HG03280 (cell line): ENCODE measurements around the gene CLEC6A.
"Not testable (repeated sequence)": the region's sequence is repeated elsewhere in the genome, so short reads cannot be mapped to it uniquely, and the experiment has no call there.

ENCODE experiments used
- ATAC-seq: cut with Tn5 transposase; IDR thresholded peaks from one replicate; pipeline ENCODE4 v1.9.1; 2021; ENCODE audit warnings: mild to moderate bottlenecking, moderate library complexity; ENCODE audit not compliant: unreplicated experiment

CLEC6A gene

DNA sequence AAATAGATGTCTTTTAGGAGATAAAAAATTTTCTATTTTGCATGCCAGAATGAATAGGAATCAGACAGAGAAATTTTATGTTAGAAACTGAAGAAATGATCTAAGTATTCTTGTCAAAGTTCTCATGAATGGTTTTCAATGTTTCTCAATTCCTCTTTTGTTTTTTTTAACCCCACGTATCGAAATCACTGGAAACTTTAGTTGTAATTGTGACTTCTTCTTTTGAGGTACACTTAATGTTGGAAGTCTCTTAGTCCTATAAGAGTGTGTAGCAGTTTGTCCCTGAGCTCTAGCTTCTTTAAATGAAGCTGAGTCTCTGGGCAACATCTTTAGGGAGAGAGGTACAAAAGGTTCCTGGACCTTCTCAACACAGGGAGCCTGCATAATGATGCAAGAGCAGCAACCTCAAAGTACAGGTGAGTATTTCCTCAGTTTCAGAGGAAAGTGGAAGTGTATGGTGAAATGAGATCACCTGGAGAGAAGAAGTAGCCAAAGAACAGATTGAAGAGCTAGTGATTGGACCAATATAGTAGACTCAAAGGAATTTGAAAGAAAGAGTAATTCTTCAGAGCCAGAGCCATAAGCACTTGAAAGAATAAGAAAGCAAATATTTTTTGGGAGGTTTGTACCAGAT, at the start of gene CLEC6A:
TSS of gene CLEC6A (plus strand) at position 236 of the 634 bp plus-strand sequence. CDS start at position 386, 150 bp downstream.
- no peak for ATAC-seq

DNA sequence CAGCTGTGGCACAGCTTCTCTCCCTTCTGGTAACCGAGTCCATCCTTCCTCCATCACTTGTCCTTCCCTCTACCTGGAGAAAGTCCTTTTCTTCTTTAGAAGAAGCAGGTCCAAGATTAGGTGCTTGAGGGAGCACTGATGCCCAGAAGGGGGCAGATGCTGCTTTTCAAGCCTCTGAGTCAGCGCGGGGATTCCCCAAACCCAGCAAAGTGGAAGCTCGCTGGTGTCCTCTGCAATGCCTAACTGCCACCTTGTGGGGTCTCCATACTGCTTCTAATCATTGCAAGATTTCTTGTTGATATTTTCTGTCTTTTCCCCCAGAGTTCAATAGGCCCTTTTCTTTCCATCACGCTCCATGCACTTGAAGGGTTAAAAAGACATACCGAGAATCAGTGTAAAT, 36.2 kb upstream of the CLEC6A start:
- ATAC-seq, result not testable (repeated sequence)

DNA sequence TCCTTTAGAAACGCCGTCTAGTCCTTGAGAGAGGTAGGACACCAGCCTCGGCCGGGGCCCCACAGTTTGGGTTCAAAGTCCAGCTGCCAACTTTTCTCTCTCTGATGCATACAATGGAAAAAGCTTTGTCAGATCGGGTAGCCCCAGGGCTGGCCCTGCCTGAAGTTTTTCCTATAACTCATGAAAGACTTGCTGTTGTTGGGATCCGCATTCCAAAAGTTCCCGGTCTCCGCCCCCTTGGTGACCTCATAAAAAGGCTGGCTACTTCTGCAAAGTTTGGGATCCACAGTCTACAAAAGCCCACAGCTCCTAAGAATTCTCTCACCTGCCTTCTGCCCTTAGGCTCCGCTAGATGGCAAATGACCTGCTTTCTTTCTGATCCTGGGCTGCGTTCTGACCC, 35.3 kb upstream of the CLEC6A start:
- ATAC-seq, result no peak

DNA sequence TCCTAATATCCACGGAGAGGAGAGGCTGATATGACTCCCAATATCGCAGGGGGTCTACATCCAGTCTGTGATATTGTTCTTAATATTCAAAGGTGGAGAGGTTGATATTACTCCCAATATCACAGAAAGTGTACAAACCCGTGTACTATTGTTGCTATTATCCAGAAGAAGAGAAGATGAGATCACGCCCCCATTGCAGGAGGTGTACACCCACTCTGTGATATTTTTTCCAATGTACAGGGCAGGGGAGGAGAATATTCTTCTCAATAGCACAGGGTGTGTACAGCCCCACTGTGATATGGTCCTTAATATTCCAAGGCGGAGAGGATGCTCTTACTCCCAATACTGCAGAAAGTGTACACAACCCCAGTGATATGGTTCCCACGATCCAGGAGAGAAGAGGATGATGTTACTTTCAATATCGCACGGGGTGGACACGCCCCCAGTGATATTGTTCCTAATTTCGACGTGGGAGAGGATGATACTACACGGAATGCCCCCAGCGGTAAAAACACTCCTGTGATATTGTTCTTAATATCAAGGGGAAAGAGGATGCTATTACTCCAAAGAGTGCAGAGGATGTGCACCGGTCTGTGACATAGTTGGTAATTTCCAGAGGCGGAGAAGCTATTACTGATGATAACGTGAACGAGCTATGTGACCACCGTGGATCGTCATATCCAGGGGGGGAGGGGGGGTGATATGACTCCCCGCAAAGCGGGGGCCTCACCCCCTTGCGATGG, 11.1 kb upstream of the CLEC6A start:
- not testable (repeated sequence) for ATAC-seq

DNA sequence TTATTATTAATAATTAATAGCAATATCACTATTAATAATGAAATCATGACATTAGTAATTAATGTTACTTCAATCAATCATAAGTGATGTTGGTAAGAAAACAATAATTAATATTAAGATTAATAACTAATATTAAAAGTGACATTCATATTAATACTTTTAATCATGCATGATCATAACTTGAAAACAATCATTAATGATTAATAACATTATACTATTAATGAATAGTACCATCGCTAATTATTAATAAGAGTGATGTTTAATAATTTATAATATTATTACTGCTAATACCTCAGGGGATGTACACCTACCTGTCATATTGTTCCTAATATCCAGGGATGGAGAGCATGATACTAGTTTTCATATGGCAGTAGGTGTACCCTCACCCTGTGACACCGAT, 10.0 kb upstream of the CLEC6A start:
- ATAC-seq, result no peak

DNA sequence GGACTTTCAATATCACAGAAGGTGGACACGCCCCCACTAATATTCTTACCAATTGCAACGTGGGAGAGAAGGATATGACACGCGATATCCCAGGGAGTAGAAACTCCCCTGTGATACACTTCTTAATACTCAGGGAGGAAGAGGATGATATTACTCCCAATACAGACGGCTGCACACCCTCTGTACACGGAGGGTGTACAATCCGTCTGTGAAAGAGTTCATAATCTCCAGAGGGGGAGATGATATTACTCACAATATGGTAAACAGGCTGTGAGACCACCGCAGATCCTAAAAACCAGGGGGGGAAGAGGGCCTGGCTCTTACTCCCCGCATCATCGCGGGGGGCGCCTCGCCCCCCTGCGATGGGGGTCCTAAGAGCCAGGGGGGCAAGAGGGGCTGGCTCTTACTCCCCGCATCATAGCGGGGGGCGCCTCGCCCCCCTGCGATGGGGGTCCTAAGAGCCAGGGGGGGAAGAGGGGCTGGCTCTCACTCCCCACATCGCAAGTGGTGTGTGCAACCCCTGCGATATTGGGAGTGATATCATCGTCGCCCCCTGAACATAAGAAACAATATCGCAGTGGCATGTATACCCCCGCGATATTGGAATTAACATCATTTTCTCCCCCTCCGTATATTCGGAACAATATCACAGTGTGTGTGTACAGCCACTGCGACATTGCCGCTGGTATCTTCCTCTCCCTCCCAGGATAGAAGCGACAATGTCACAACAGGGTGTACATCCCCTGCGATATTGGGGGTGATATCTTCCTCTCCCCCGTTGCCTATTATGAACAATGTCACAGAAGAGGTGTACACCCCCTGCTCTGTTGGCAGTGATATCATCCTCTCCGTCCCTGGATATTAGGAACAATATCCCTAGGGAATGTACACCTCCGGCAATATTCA, 8.9 kb upstream of the CLEC6A start:
- ATAC-seq, result no peak

DNA sequence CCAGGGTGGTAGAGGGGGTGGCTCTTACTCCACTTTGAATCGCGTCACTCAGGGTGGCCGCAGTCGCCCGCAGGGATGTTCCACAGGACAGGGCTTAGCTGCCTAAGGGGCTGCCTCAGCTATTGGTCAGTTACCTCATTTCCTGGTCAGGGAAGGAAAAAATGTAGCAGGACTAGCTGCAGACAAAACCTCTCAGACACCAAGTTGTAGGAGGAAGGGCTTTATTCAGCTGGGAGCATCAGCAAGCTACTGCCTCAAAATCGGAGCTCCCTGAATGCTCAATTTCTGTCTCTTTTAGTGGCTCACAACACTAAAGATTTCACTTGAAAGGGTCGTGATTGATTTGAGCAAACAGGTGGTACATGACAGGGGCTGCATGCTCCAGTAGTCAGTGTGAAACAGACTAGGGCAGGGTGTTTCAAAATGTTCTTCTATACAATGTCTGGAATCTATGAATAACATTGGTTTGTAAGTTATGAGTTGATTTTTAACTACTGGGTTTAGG, 6.4 kb upstream of the CLEC6A start:
- ATAC-seq, result no peak

DNA sequence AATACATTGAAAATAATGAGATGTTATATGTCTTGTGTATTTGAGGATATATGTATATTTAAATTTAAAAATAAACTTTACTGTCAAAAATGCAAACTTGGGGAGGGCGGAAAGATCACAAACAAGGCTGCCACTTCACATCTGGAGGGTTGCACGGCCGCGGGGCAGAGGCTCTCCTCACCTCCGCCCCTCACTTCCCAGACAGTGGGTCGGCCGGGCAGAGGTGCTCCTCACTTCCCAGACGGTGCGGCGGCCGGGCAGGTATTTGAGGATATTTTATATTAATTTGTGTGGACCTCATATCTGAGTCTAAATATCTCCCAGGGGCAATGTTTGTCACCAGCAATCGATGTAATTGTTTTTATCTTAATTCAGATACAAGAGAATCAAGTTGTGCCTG, 3.7 kb upstream of the CLEC6A start:
- no peak for ATAC-seq

DNA sequence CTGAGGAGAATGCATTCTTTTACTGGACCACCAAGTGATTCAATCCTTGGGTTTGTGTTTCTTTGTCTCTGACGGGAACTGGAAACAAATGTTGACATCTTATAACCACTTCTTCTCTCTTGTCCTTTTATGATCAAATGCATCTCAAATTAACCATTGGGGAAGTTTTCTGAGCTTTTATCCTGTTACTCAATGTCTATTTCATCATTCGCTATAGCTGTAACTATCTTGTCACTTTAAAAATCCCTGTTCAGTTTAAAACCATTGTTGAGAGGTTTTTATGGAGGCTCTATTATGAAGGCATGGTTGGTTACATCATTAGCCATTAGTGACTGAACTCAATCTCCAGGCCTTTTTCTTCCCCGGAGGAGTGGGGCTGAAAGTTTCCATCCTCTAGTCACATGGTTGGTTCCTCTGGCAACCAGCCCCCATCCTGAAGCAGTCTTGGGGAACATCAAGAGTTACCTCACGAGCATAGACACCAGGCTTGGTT, 2.7 kb upstream of the CLEC6A start:
- ATAC-seq, result no peak

DNA sequence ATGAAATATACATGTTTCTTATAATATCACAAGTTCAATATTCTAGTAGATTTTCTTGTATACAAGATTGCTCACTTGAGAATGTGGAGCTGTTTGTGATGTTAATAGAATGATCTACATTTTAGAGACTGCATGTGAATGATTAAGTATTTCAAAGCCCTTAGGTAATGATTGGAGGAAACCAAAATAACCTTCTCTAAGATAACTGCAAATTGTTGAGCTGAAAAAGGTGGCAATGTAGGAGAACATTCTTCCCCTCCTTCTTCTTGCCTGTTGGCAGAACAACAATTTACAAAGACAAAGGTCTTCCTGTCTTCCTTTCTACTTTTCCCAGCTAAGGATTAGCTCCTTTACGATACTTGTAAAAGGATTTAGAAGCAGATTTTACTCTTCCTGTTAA, 2.0 kb upstream of the CLEC6A start:
- ATAC-seq, result no peak

DNA sequence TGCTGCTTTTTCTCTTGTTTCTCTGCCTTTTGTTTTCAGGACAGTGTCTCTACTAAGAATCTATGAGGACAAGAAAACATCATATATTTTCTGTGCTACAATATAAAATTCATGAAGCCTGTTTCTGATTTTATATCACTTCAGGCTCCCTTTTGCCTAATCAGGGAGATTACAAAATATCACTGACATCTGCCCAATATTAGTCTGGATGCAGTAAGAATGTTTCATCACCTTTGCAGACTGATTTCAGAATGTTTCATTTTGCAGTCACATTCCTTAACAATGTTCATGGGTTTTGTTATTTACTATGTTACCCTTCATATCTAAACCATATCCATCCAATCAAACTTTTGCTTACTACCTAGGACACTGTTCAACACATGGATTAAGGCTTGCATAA, 491 bp upstream of the CLEC6A start:
- ATAC-seq, result no peak

DNA sequence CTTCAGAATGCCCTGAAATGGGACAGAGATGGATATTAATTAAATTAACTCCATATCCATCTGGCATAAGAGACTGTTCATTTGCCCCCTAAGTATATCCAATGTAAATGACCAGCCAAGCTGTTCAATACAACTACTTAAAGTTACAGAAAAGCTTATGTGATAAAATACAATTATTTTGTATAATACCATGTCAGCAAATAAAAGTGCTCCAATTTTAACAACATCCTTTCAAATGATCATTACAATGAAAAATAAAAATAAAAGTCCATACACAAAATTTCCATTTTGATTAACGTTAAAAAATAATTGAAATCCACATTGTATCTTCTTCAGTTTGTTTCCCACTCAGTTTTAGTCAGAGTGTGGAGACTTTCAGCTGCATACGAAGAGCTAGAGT, 5.7 kb downstream of the CLEC6A start:
- ATAC-seq, result no peak

DNA sequence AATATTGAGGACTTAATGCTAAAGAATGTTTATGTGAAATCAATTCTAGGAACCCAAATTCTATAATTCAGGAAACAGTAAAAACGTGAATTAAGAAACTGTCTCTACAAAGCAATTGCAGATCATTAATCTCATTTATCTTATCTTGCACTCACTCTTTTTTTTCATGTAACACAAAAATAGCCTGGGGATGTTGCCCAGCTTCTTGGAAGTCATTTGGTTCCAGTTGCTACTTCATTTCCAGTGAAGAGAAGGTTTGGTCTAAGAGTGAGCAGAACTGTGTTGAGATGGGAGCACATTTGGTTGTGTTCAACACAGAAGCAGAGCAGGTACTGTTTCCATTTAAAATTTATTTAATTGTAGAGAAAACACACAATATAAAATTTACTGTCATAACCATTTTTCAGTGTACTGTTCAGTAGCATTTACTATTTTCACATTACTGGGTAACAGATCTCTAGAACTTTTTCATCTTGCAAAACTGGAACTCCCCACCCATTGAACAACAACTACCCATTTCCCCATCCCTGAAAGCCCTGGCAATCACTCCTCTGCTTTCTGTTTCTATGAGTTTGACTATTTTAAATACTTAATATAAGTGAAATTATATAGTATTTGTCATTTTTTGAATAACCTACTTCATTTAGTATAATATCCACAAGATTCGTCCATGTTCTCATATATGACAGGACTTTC, 9.7 kb downstream of the CLEC6A start:
- no peak for ATAC-seq

DNA sequence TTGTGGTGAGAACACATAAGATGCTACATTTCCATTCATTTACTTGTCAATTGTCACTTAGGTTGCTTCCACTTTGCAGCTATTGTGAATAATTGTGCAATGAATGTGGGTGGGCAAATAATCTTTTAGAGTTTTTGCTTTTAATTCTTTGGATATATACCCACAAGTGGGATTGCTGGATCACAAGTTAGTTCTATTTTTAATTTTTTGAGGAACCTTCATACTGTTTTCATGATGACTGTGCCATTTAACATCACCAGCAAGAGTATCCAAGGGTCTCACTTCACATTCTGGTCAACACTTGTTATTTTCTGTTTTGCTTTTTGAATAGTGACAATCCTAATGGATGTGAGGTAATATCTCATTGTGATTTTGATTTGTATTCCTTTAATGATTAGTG, 10.5 kb downstream of the CLEC6A start:
- ATAC-seq, result no peak

DNA sequence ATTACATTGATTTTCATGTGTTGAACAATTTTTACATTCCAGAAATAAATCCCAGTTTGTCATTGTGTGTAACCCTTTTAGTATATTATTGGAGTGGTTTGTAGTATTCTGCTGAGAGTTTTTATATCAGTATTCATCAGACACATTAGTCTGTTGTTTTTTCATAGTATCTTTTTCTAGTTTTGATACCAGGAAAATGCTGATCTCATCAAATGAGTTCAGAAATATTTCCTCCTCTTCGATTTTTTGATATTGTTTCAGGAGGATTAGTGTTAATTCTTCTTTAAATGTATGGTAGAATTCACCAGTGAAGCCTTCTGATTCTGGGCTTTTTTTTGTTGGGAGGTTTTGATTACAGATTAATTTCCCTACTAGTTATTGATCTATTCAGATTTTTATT, 15.3 kb downstream of the CLEC6A start:
- no peak for ATAC-seq

DNA sequence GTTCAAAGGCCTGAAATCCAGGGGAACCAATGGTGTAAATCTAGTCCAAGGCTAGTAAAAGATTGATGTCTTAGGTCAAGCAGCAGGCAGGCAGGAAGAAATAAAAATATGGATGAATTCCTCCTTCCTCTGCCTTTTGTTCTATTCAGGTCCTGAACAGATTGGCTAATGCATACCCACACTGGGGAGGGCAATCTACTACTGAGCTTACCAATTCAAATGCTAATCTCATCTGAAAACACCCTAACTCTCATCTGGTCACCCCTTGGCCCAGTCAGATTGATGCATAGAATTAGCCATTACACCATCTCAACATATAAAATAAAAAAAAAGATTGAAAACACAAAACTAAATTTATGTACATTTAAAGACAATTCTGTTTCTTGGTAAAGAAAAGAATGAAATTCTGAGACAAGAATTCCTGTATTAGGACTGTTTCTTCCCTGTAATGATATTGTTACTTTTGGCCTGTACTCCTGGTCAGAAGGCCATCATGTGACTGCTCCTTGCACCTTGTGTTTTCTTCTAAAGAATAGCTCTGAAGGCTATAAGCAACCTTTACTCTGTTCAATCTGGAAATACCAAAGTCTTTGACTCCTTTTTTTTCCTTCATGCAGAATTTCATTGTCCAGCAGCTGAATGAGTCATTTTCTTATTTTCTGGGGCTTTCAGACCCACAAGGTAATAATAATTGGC, 19.9 kb downstream of the CLEC6A start:
- ATAC-seq, result no peak

DNA sequence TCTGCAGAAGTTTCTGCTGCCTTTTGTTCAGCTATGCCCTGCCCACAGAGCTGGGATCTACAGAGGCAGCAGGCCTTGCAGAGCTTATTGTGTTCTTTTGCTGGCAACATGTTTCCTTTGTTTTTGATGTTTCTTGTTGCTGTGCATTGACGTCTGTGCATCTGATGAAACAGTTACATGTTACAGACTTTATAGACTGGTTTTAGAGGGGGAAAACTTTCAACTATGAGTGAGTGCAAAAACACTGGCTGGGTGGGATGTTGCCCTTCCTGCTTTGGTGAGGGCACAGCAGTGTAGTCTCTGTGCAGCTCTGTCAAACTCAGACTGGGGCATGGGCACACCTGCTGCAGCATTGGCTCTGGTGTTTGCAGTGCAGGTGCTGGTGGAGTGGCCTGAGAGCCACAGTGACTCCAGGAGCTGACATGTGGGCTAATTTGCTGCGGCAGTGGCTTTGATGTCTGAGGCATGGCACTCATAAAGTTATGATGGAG, 26.9 kb downstream of the CLEC6A start:
- ATAC-seq, result no peak

DNA sequence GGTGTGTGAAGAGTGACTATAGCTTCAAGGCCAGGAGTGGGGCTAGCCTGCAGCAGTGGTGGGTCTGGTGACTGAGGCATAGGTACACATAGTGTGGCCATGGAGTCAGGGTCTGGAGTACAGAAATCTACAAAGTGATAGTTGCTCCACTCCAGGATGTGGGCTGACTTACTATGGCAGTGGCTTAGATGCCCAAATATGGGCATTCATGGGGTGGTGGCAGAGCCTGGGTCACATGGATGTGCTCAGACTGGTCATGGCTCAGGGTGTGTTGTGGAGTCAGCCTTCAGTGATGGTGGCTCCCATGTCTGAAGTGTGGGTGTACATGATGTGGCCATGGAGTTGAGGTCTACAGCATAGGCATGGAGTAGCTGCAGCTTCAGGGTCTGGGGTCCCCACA, 27.3 kb downstream of the CLEC6A start:
- ATAC-seq, result no peak

DNA sequence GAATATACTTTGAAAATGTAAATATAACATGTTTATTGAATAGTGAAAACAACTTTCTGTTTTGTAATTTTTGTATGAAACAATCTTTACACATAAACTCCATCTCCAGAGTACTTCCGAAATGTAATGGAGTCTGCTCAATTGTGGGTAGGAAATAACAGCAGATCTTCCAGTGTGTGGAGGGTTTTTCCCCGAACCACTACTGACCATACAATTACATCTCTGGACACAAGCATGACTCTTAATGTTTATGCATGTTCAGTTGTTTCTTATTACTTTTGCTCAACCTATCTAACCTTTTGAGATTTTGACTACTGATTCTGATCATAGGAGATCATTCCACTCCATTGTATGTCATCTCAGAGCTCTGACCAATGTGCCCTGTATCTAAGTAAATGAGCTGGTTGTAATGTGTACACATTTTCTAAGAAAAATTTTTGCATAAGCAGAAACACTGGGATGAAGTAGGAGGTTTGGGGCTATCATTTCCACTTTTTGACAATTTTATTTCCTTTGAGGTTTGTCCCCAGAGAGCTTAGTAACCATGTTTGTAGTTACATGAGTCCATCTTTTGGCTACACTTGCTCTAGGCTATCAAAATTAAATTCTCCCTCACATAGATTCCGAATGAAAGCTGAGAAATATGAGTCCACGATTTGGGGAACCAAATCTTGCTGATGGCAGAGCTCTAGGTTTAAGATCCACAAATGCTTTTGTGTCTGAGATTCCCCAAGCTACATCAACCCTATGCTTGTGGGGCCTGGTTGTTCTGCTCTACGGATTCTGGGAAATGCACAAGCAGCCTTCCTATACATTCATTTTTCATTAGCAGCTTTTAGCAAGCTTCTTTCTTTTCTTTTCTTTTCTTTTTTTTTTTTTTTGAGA, 36.1 kb downstream of the CLEC6A start:
- no peak for ATAC-seq
